ENCODE measurements around the gene TMEM130. TPM values are rescaled to one million over a fixed set of nuclear protein-coding genes. Genes with fewer than 3 reads are reported as not detected.

Gene TMEM130
- total and polyA plus RNA-seq, 9 donors = 2.3 to 6.6 (median 5.4) TPM

GRCh38 chr7:98831641-98832221 lies 38.1 kb downstream of the TMEM130 start:
- no peak overlapping the region for H3K27ac ChIP-seq (ENCODE audit: low read length)
- H3K27me3 ChIP-seq (ENCODE audit: control insufficient read depth, insufficient read depth, low read length) = peaks cover 3% of the 10 kb centered on the region
- H3K36me3 ChIP-seq (ENCODE audit: control insufficient read depth, insufficient read depth, low read length) = no peaks in the 10 kb centered on the region
- no peak overlapping the region for H3K4me3 ChIP-seq (ENCODE audit: low read length)
- whole genome bisulfite sequencing (ENCODE audit: insufficient coverage) = 67% methylated on average over 6 of the region's 8 CpGs
- no peak for DNase-seq
- peaks cover 5% of the 10 kb centered on the region for H3K4me1 ChIP-seq (ENCODE audit: control insufficient read depth, insufficient read depth, low read length)
- H3K9me3 ChIP-seq (replicated peaks; ENCODE audit: control insufficient read depth, low read depth, low read length) = no peaks in the 10 kb centered on the region

- H3K27ac ChIP-seq (ENCODE audit: low read length) = no peak overlapping the region
Measured at GRCh38 chr7:98830972-98831548, 38.8 kb downstream of the TMEM130 start.

GRCh38 chr7:98828368-98828767 lies 41.4 kb downstream of the TMEM130 start:
- no peaks in the 10 kb centered on the region for H3K27me3 ChIP-seq (ENCODE audit: control insufficient read depth, insufficient read depth, low read length)
- no peak overlapping the region for H3K27ac ChIP-seq (ENCODE audit: low read length)
- no peak overlapping the region for H3K4me3 ChIP-seq (ENCODE audit: low read length)
- DNase-seq = no peak
- H3K9me3 ChIP-seq (replicated peaks; ENCODE audit: control insufficient read depth, low read depth, low read length) = no peaks in the 10 kb centered on the region
- 95% methylated on average over 8 of the region's 8 CpGs for WGBS (ENCODE audit: insufficient coverage)
- peaks cover 13% of the 10 kb centered on the region for H3K4me1 ChIP-seq (ENCODE audit: control insufficient read depth, insufficient read depth, low read length)
- no peaks in the 10 kb centered on the region for H3K36me3 ChIP-seq (ENCODE audit: control insufficient read depth, insufficient read depth, low read length)

More at GRCh38 chr7:98830972-98831548, 38.8 kb downstream of the TMEM130 start:
- Histone ChIP-seq H3K4me1 (ENCODE audit: control insufficient read depth, insufficient read depth, low read length) (peaks cover 12% of the 10 kb centered on the region), H3K4me3 (ENCODE audit: low read length) (no peak overlapping the region), H3K36me3 (ENCODE audit: control insufficient read depth, insufficient read depth, low read length) (no peaks in the 10 kb centered on the region), H3K9me3 (replicated peaks; ENCODE audit: control insufficient read depth, low read depth, low read length) (no peaks in the 10 kb centered on the region), H3K27me3 (ENCODE audit: control insufficient read depth, insufficient read depth, low read length) (peaks cover 3% of the 10 kb centered on the region)
- no peak for DNase-seq
- WGBS (ENCODE audit: insufficient coverage) = no CpG with 5 or more reads among the region's 2 CpGs

- Histone ChIP-seq H3K27me3 (ENCODE audit: control insufficient read depth, insufficient read depth, low read length) (no peaks in the 10 kb centered on the region), H3K27ac (ENCODE audit: low read length) (peak overlapping the region; percentile 51), H3K4me1 (ENCODE audit: control insufficient read depth, insufficient read depth, low read length) (peaks cover 14% of the 10 kb centered on the region), H3K4me3 (ENCODE audit: low read length) (no peak overlapping the region), H3K9me3 (replicated peaks; ENCODE audit: control insufficient read depth, low read depth, low read length) (no peaks in the 10 kb centered on the region), H3K36me3 (ENCODE audit: control insufficient read depth, insufficient read depth, low read length) (no peaks in the 10 kb centered on the region)
- no peak for DNase-seq
- 57% methylated on average over 3 of the region's 3 CpGs for WGBS (ENCODE audit: insufficient coverage)
Measured at GRCh38 chr7:98827258-98827657, 42.6 kb downstream of the TMEM130 start.

- DNase-seq = peak; percentile 80
- H3K4me3 ChIP-seq (ENCODE audit: low read length) = no peak overlapping the region
- H3K27ac ChIP-seq (ENCODE audit: low read length) = peak overlapping the region; percentile 51
- 20% methylated on average over 13 of the region's 13 CpGs for WGBS (ENCODE audit: insufficient coverage)
- H3K27me3 ChIP-seq (ENCODE audit: control insufficient read depth, insufficient read depth, low read length) = no peaks in the 10 kb centered on the region
- no peaks in the 10 kb centered on the region for H3K36me3 ChIP-seq (ENCODE audit: control insufficient read depth, insufficient read depth, low read length)
- H3K9me3 ChIP-seq (replicated peaks; ENCODE audit: control insufficient read depth, low read depth, low read length) = no peaks in the 10 kb centered on the region
- peaks cover 16% of the 10 kb centered on the region for H3K4me1 ChIP-seq (ENCODE audit: control insufficient read depth, insufficient read depth, low read length)
Measured at GRCh38 chr7:98826811-98827231, 43.0 kb downstream of the TMEM130 start.

- Histone ChIP-seq H3K9me3 (replicated peaks; ENCODE audit: control insufficient read depth, low read depth, low read length) (no peaks in the 10 kb centered on the region), H3K36me3 (ENCODE audit: control insufficient read depth, insufficient read depth, low read length) (no peaks in the 10 kb centered on the region), H3K27me3 (ENCODE audit: control insufficient read depth, insufficient read depth, low read length) (no peaks in the 10 kb centered on the region), H3K4me1 (ENCODE audit: control insufficient read depth, insufficient read depth, low read length) (peaks cover 16% of the 10 kb centered on the region), H3K27ac (ENCODE audit: low read length) (no peak overlapping the region), H3K4me3 (ENCODE audit: low read length) (no peak overlapping the region)
- WGBS (ENCODE audit: insufficient coverage) = 44% methylated on average over 20 of the region's 20 CpGs
- DNase-seq = peak; percentile 59
Measured at GRCh38 chr7:98826387-98826786, 43.4 kb downstream of the TMEM130 start.

GRCh38 chr7:98823226-98823625 lies 46.6 kb downstream of the TMEM130 start:
- WGBS (ENCODE audit: insufficient coverage) = 76% methylated on average over 3 of the region's 4 CpGs
- Histone ChIP-seq H3K27ac (ENCODE audit: low read length) (no peak overlapping the region), H3K4me3 (ENCODE audit: low read length) (no peak overlapping the region), H3K36me3 (ENCODE audit: control insufficient read depth, insufficient read depth, low read length) (no peaks in the 10 kb centered on the region), H3K27me3 (ENCODE audit: control insufficient read depth, insufficient read depth, low read length) (no peaks in the 10 kb centered on the region), H3K4me1 (ENCODE audit: control insufficient read depth, insufficient read depth, low read length) (peaks cover 16% of the 10 kb centered on the region), H3K9me3 (replicated peaks; ENCODE audit: control insufficient read depth, low read depth, low read length) (no peaks in the 10 kb centered on the region)
- no peak for DNase-seq

GRCh38 chr7:98821348-98821747 lies 48.5 kb downstream of the TMEM130 start:
- H3K27ac ChIP-seq (ENCODE audit: low read length) = no peak overlapping the region
- WGBS (ENCODE audit: insufficient coverage) = no CpG with 5 or more reads among the region's 1 CpG
- DNase-seq = no peak
- peaks cover 10% of the 10 kb centered on the region for H3K4me1 ChIP-seq (ENCODE audit: control insufficient read depth, insufficient read depth, low read length)
- no peaks in the 10 kb centered on the region for H3K36me3 ChIP-seq (ENCODE audit: control insufficient read depth, insufficient read depth, low read length)
- H3K27me3 ChIP-seq (ENCODE audit: control insufficient read depth, insufficient read depth, low read length) = no peaks in the 10 kb centered on the region
- no peaks in the 10 kb centered on the region for H3K9me3 ChIP-seq (replicated peaks; ENCODE audit: control insufficient read depth, low read depth, low read length)
- no peak overlapping the region for H3K4me3 ChIP-seq (ENCODE audit: low read length)

GRCh38 chr7:98816967-98817710 lies 52.7 kb downstream of the TMEM130 start:
- DNase-seq = peak; percentile 51

GRCh38 chr7:98816241-98816640 lies 53.6 kb downstream of the TMEM130 start:
- Histone ChIP-seq H3K4me3 (ENCODE audit: low read length) (no peak overlapping the region), H3K27me3 (ENCODE audit: control insufficient read depth, insufficient read depth, low read length) (no peaks in the 10 kb centered on the region), H3K9me3 (replicated peaks; ENCODE audit: control insufficient read depth, low read depth, low read length) (no peaks in the 10 kb centered on the region), H3K27ac (ENCODE audit: low read length) (no peak overlapping the region), H3K4me1 (ENCODE audit: control insufficient read depth, insufficient read depth, low read length) (peaks cover 7% of the 10 kb centered on the region), H3K36me3 (ENCODE audit: control insufficient read depth, insufficient read depth, low read length) (no peaks in the 10 kb centered on the region)
- 53% methylated on average over 3 of the region's 4 CpGs for WGBS (ENCODE audit: insufficient coverage)
- DNase-seq = no peak

More at GRCh38 chr7:98816967-98817710, 52.7 kb downstream of the TMEM130 start:
- H3K9me3 ChIP-seq (replicated peaks; ENCODE audit: control insufficient read depth, low read depth, low read length) = no peaks in the 10 kb centered on the region
- WGBS (ENCODE audit: insufficient coverage) = 56% methylated on average over 2 of the region's 3 CpGs
- H3K4me3 ChIP-seq (ENCODE audit: low read length) = no peak overlapping the region
- H3K27me3 ChIP-seq (ENCODE audit: control insufficient read depth, insufficient read depth, low read length) = no peaks in the 10 kb centered on the region
- H3K4me1 ChIP-seq (ENCODE audit: control insufficient read depth, insufficient read depth, low read length) = peaks cover 7% of the 10 kb centered on the region
- no peak overlapping the region for H3K27ac ChIP-seq (ENCODE audit: low read length)
- H3K36me3 ChIP-seq (ENCODE audit: control insufficient read depth, insufficient read depth, low read length) = no peaks in the 10 kb centered on the region
